ENCODE results near the gene FIGN. TPM values are rescaled to one million over a fixed set of nuclear protein-coding genes. Genes with fewer than 3 reads are reported as not detected.

FIGN gene
- total and polyA plus RNA-seq, 2 of the 13 experiments (the other 11 are each of a cell fraction or from before 2014, with no cell fraction given) = 6.6 to 6.7 TPM

GRCh38 chr2:163735685-163736432, at the start of gene FIGN (continued):
- TF ChIP-seq CBX1 (IDR thresholded peaks at IDR 0.05; ENCODE audit: low read depth) (no peak), ZNF543 (CRISPR knock-in tag; IDR thresholded peaks at IDR 0.05) (no peak), ZBTB14 (CRISPR knock-in tag; IDR thresholded peaks at IDR 0.05) (no peak), RFX1 (IDR thresholded peaks at IDR 0.05) (no peak), KLF16 (CRISPR knock-in tag; IDR thresholded peaks at IDR 0.05) (0 out of 4 replicates have a peak, but pooled peaks of 1 of the 2 experiments have one; percentile 66), ZFP82 (CRISPR knock-in tag; IDR thresholded peaks at IDR 0.05; ENCODE audit: borderline replicate concordance) (no peak), ZC3H13 (CRISPR knock-in tag; IDR thresholded peaks at IDR 0.05) (peak; percentile 71; the same call in 1 of the 2 replicates), ZNF709 (CRISPR knock-in tag; IDR thresholded peaks at IDR 0.05) (0 out of 2 replicates have a peak, but pooled peaks have one; percentile 12), RBFOX2 (IDR thresholded peaks at IDR 0.05; ENCODE audit: low read depth, low read length) (peak; percentile 93), MTA1 (CRISPR knock-in tag; IDR thresholded peaks at IDR 0.05; ENCODE audit: borderline replicate concordance) (peak; percentile 85), ZMYM2 (CRISPR knock-in tag; IDR thresholded peaks at IDR 0.05) (no peak), MYC (CRISPR knock-in tag; IDR thresholded peaks at IDR 0.05; ENCODE audit: borderline replicate concordance) (peak; percentile 51; the same call in 1 of the 2 replicates), ZNF704 (CRISPR knock-in tag; IDR thresholded peaks at IDR 0.05; ENCODE audit: borderline replicate concordance) (no peak), ZNF207 (IDR thresholded peaks at IDR 0.05; ENCODE audit: borderline replicate concordance) (no peak), CAMTA2 (CRISPR knock-in tag; IDR thresholded peaks at IDR 0.05; ENCODE audit: borderline replicate concordance) (peak; percentile 84; the same call in 1 of the 2 replicates), GZF1 (CRISPR knock-in tag; IDR thresholded peaks at IDR 0.05) (no peak), HDAC1 (CRISPR knock-in tag; IDR thresholded peaks at IDR 0.05) (peak; percentile 85), MBNL3 (CRISPR knock-in tag; conservative IDR thresholded peaks at IDR 0.05) (0 out of 2 replicates have a peak, but pooled peaks have one; percentile 40), CENPX (CRISPR knock-in tag; IDR thresholded peaks at IDR 0.05) (no peak), HNF4G (IDR thresholded peaks at IDR 0.05; ENCODE audit: borderline replicate concordance, low read depth, low read length) (peak; percentile 24), HNF4G (CRISPR knock-in tag; IDR thresholded peaks at IDR 0.05; ENCODE audit: borderline replicate concordance, low read depth) (no peak), TP53 (CRISPR knock-in tag; conservative IDR thresholded peaks at IDR 0.05) (no peak), ZNF674 (CRISPR knock-in tag; IDR thresholded peaks at IDR 0.05; ENCODE audit: low read depth) (peak; percentile 49; the same call in 1 of the 2 replicates), PLRG1 (conservative IDR thresholded peaks at IDR 0.05) (no peak), SIN3A (IDR thresholded peaks at IDR 0.05; ENCODE audit: borderline replicate concordance, low read depth, low read length) (peak; percentile 95)
- TF ChIP-seq, protein P1, sequence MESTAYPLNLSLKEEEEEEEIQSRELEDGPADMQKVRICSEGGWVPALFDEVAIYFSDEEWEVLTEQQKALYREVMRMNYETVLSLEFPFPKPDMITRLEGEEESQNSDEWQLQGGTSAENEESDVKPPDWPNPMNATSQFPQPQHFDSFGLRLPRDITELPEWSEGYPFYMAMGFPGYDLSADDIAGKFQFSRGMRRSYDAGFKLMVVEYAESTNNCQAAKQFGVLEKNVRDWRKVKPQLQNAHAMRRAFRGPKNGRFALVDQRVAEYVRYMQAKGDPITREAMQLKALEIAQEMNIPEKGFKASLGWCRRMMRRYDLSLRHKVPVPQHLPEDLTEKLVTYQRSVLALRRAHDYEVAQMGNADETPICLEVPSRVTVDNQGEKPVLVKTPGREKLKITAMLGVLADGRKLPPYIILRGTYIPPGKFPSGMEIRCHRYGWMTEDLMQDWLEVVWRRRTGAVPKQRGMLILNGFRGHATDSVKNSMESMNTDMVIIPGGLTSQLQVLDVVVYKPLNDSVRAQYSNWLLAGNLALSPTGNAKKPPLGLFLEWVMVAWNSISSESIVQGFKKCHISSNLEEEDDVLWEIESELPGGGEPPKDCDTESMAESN (CRISPR knock-in tag; conservative IDR thresholded peaks at IDR 0.05) = no peak; the same call in 1 of the 2 replicates
- TF ChIP-seq, protein P2, sequence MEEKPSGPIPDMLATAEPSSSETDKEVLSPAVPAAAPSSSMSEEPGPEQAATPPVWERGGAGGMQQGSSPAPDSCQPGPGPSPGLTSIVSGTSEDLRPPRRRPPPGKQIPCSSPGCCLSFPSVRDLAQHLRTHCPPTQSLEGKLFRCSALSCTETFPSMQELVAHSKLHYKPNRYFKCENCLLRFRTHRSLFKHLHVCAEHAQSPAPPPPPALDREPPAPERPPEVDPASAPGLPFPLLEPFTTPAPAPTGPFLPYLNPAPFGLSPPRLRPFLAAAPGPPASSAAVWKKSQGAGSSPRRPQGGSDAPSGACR (CRISPR knock-in tag; IDR thresholded peaks at IDR 0.05) = no peak

Data from HepG2 (cell line).